ENCODE data around the gene ADGRL1.
A peak's percentile ranks its signal among the peaks of the same experiment; 100 is the strongest.

The ADGRL1 gene

DNA sequence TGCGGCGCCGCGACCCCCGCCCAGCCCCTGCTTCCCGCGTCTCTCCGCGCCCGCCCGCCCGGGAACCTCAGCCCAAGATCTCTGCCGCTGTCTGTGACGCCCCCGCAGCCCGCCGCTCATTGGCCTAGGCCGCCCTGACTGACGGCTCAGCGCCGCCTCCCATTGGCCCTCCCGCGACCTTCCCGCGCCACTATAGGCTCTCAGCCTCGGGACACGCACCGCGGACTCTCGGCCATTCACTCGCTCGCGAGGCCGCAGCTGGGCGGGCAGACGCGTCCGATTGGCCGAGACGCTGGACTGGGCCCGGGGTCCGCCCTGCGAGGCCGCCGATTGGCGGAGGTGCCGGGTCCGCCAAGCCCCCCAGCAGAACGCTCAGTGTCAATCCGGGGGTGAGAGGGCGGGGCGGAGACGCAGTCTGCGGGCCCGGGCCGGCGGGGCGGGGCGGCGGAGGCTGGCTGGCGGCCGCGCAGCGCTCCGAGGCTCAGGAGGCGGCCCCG is 88.3 kb downstream of the ADGRL1 start, which contains the start of gene PRKACA:
Gene PRKACA (minus strand): TSS at position 95 of the 497 bp plus-strand sequence. CDS start 215 bp downstream, outside the sequence.
- Histone ChIP-seq H3K36me3 (ENCODE audit: low read depth) (no peaks in the 10 kb centered on the region), H3K4me3 (ENCODE audit: severe bottlenecking) (peak within 1 kb of the TSS; percentile 94), H3K4me1 (ENCODE audit: insufficient read depth, poor library complexity, severe bottlenecking) (peaks cover 8% of the 10 kb centered on the region), H3K27ac (ENCODE audit: poor library complexity, severe bottlenecking) (peak within 1 kb of the TSS; percentile 67), H3K27me3 (ENCODE audit: insufficient read depth, poor library complexity, severe bottlenecking) (no peaks in the 10 kb centered on the region), H3K9me3 (ENCODE audit: severe bottlenecking) (no peaks in the 10 kb centered on the region)
- TF ChIP-seq, protein P1, sequence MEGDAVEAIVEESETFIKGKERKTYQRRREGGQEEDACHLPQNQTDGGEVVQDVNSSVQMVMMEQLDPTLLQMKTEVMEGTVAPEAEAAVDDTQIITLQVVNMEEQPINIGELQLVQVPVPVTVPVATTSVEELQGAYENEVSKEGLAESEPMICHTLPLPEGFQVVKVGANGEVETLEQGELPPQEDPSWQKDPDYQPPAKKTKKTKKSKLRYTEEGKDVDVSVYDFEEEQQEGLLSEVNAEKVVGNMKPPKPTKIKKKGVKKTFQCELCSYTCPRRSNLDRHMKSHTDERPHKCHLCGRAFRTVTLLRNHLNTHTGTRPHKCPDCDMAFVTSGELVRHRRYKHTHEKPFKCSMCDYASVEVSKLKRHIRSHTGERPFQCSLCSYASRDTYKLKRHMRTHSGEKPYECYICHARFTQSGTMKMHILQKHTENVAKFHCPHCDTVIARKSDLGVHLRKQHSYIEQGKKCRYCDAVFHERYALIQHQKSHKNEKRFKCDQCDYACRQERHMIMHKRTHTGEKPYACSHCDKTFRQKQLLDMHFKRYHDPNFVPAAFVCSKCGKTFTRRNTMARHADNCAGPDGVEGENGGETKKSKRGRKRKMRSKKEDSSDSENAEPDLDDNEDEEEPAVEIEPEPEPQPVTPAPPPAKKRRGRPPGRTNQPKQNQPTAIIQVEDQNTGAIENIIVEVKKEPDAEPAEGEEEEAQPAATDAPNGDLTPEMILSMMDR (IDR thresholded peaks at IDR 0.05; ENCODE audit: poor library complexity, severe bottlenecking): no peak
- DNase-seq (ENCODE audit: low spot score): peak; percentile 98
- ATAC-seq (ENCODE audit: low read depth): peak; percentile 97

GRCh38 chr19:14116918-14117578 is 88.9 kb downstream of the ADGRL1 start:
- Histone ChIP-seq H3K4me1 (ENCODE audit: insufficient read depth, poor library complexity, severe bottlenecking) (peaks cover 8% of the 10 kb centered on the region), H3K36me3 (ENCODE audit: low read depth) (no peaks in the 10 kb centered on the region), H3K9me3 (ENCODE audit: severe bottlenecking) (no peaks in the 10 kb centered on the region), H3K27me3 (ENCODE audit: insufficient read depth, poor library complexity, severe bottlenecking) (no peaks in the 10 kb centered on the region), H3K4me3 (ENCODE audit: severe bottlenecking) (peak overlapping the region; percentile 94), H3K27ac (ENCODE audit: poor library complexity, severe bottlenecking) (peak overlapping the region; percentile 16)
- no peak for ATAC-seq (ENCODE audit: low read depth)
- TF ChIP-seq, protein P1 (IDR thresholded peaks at IDR 0.05; ENCODE audit: poor library complexity, severe bottlenecking): no peak
- DNase-seq (ENCODE audit: low spot score): no peak

- no peaks in the 10 kb centered on the region for H3K27me3 ChIP-seq (ENCODE audit: insufficient read depth, poor library complexity, severe bottlenecking)
- DNase-seq (ENCODE audit: low spot score): no peak
- H3K4me3 ChIP-seq (ENCODE audit: severe bottlenecking): peak overlapping the region; percentile 94
- peak overlapping the region; percentile 16 for H3K27ac ChIP-seq (ENCODE audit: poor library complexity, severe bottlenecking)
- TF ChIP-seq, protein P1 (IDR thresholded peaks at IDR 0.05; ENCODE audit: poor library complexity, severe bottlenecking): no peak
- no peaks in the 10 kb centered on the region for H3K36me3 ChIP-seq (ENCODE audit: low read depth)
- no peak for ATAC-seq (ENCODE audit: low read depth)
- H3K9me3 ChIP-seq (ENCODE audit: severe bottlenecking): no peaks in the 10 kb centered on the region
- peaks cover 8% of the 10 kb centered on the region for H3K4me1 ChIP-seq (ENCODE audit: insufficient read depth, poor library complexity, severe bottlenecking)
Measured at GRCh38 chr19:14116525-14116917, 89.4 kb downstream of the ADGRL1 start.

- no peaks in the 10 kb centered on the region for H3K9me3 ChIP-seq (ENCODE audit: severe bottlenecking)
- TF ChIP-seq, protein P1 (IDR thresholded peaks at IDR 0.05; ENCODE audit: poor library complexity, severe bottlenecking): no peak
- H3K4me1 ChIP-seq (ENCODE audit: insufficient read depth, poor library complexity, severe bottlenecking): peaks cover 8% of the 10 kb centered on the region
- ATAC-seq (ENCODE audit: low read depth): no peak
- H3K27ac ChIP-seq (ENCODE audit: poor library complexity, severe bottlenecking): no peak overlapping the region
- no peak for DNase-seq (ENCODE audit: low spot score)
- no peak overlapping the region for H3K4me3 ChIP-seq (ENCODE audit: severe bottlenecking)
- no peaks in the 10 kb centered on the region for H3K36me3 ChIP-seq (ENCODE audit: low read depth)
- no peaks in the 10 kb centered on the region for H3K27me3 ChIP-seq (ENCODE audit: insufficient read depth, poor library complexity, severe bottlenecking)
Measured at GRCh38 chr19:14115756-14116155, 90.2 kb downstream of the ADGRL1 start.

DNA sequence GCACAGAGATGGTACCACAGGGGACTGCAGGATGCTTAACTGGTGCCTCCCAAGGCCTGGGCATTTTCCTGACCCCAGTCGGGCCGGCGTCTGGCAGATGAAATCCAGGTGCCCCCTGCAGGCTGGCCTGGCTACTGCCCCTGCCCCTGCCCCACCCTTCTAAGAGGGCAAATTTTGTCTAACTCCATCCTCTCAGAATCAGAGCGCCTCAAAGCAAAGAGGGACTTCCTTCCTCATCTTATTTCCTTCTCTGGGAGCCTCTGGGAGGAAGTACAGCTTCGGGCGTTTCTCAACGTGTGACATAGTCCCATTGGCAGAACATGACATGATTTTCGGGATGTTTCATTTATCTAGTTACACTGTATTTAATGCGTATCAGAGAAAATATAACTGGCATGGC is 91.1 kb downstream of the ADGRL1 start:
- Histone ChIP-seq H3K9me3 (ENCODE audit: severe bottlenecking) (no peaks in the 10 kb centered on the region), H3K36me3 (ENCODE audit: low read depth) (no peaks in the 10 kb centered on the region), H3K27me3 (ENCODE audit: insufficient read depth, poor library complexity, severe bottlenecking) (no peaks in the 10 kb centered on the region), H3K4me3 (ENCODE audit: severe bottlenecking) (no peak overlapping the region), H3K27ac (ENCODE audit: poor library complexity, severe bottlenecking) (no peak overlapping the region), H3K4me1 (ENCODE audit: insufficient read depth, poor library complexity, severe bottlenecking) (peaks cover 8% of the 10 kb centered on the region)
- no peak for ATAC-seq (ENCODE audit: low read depth)
- no peak for DNase-seq (ENCODE audit: low spot score)
- TF ChIP-seq, protein P1 (IDR thresholded peaks at IDR 0.05; ENCODE audit: poor library complexity, severe bottlenecking): peak; percentile 41
